B cell (primary cell): ENCODE data around the gene APRT.

Experiments used
- EZH2 ChIP-seq: IDR thresholded peaks from 2 replicates; pipeline ENCODE4 v1.6.1; 2012; ENCODE audit warnings: borderline replicate concordance, low read depth, mild to moderate bottlenecking, moderate library complexity, low read length; ENCODE audit not compliant: insufficient read depth, poor library complexity, severe bottlenecking
- TF ChIP-seq, protein P1 (sequence below): fragments of 200-600 bp; IDR thresholded peaks from one replicate; pipeline ENCODE4 v1.8.0; 2022; ENCODE audit warnings: antibody characterized with exemption, mild to moderate bottlenecking

DNA sequence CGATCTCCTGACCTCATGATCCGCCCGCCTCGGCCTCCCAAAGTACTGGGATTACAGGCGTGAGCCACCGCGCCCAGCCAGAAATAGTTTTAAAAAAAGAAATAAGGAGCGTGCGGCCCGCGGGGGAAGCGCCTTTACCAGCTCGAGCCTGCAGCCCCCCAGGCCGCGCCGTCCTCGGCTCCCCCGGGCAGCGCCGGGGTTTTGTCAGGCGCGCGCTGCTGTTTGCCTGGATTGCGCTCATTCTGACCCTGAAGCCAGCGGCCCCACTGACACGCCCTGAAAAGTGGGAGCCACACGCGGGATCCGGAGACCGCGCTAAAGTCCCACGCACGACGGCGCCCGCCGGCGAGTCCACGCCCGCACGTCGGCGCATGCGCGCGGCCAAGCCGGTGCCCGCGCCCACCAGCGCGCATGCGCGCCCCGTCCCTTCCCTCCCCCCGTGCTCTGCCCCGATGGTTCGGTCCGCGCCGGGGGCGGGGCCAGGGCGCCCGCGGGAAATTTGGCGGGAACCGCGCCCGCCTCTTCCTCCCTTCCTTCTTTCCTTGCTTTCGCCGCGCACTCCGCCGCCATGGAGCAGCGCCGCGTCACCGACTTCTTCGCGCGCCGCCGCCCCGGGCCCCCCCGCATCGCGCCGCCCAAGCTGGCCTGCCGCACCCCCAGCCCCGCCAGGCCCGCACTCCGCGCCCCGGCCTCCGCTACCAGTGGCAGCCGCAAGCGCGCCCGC lies 8.3 kb downstream of the APRT start, which contains the start of gene CDT1:
- TF ChIP-seq, protein P1, sequence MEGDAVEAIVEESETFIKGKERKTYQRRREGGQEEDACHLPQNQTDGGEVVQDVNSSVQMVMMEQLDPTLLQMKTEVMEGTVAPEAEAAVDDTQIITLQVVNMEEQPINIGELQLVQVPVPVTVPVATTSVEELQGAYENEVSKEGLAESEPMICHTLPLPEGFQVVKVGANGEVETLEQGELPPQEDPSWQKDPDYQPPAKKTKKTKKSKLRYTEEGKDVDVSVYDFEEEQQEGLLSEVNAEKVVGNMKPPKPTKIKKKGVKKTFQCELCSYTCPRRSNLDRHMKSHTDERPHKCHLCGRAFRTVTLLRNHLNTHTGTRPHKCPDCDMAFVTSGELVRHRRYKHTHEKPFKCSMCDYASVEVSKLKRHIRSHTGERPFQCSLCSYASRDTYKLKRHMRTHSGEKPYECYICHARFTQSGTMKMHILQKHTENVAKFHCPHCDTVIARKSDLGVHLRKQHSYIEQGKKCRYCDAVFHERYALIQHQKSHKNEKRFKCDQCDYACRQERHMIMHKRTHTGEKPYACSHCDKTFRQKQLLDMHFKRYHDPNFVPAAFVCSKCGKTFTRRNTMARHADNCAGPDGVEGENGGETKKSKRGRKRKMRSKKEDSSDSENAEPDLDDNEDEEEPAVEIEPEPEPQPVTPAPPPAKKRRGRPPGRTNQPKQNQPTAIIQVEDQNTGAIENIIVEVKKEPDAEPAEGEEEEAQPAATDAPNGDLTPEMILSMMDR: no peak
- TF ChIP-seq EZH2: no peak
